ENCODE measurements around the gene SLC6A13.

SLC6A13 gene

DNA sequence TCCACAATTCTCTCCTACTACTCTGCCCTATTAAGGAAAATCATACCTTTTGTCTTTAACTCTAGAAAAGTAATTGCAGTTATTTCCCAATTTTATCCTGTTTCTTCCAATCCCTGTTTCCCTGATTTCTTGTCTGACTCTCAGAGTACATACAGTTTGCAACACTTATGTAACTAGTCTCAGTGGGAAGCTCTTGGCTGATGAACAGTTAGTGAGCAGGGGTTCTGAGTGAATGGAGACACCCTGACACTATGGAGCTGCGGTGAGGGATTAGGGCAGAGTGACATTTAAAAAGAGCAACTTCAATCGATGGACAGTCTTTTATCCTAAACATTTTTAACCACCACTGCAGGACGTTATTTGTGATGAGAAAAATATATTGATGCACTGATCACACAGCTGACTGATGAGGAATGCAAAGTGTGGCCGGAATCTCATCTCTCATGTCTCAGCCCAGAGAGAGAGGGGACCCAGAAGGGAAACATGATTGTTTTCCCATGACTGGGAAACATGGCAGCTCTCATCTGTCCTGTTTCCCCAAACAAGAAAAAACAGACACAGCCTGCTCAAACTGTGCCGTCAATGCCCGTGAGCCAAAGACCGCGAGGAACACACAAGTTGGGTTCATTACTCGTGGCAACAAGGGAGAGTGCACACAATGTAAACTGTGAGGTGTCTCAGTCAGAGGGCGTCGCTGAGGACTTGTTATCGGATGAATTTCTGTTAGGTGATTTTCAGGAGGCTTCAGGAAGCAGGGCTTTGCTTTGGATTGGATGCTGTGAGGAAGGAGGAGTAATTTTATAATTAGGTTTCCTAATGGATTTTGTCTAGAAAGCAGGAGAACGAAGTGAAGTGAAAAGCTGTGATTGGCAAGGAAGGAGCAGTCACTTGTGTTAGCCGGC, 5.2 kb upstream of the SLC6A13 start:
- Histone ChIP-seq H3K9me3 (ENCODE audit: low read length) (no peaks in the 10 kb centered on the region), H3K9ac (ENCODE audit: low read length) (no peak overlapping the region), H4K20me1 (ENCODE audit: insufficient read depth, low read length) (no peaks in the 10 kb centered on the region), H3K9me2 (ENCODE audit: low read depth, low read length) (no peaks in the 10 kb centered on the region), H3K79me2 (ENCODE audit: insufficient read depth, low read length) (no peaks in the 10 kb centered on the region), H3K4me2 (ENCODE audit: low read length) (no peak overlapping the region), H3K36me3 (ENCODE audit: insufficient read depth, low read length) (no peaks in the 10 kb centered on the region), H3F3A (ENCODE audit: insufficient read depth, low read length) (no peaks in the 10 kb centered on the region), H3K27ac (ENCODE audit: low read depth, low read length, poor library complexity, severe bottlenecking) (no peak overlapping the region), H3K27me3 (ENCODE audit: insufficient read depth, low read length) (peaks cover 14% of the 10 kb centered on the region), H3K4me3 (ENCODE audit: low read depth, low read length, poor library complexity, severe bottlenecking) (no peak overlapping the region), H3K4me1 (ENCODE audit: insufficient read depth, low read length, severe bottlenecking) (no peaks in the 10 kb centered on the region), H2AFZ (ENCODE audit: low read length) (no peak overlapping the region)
- TF ChIP-seq, protein P1, sequence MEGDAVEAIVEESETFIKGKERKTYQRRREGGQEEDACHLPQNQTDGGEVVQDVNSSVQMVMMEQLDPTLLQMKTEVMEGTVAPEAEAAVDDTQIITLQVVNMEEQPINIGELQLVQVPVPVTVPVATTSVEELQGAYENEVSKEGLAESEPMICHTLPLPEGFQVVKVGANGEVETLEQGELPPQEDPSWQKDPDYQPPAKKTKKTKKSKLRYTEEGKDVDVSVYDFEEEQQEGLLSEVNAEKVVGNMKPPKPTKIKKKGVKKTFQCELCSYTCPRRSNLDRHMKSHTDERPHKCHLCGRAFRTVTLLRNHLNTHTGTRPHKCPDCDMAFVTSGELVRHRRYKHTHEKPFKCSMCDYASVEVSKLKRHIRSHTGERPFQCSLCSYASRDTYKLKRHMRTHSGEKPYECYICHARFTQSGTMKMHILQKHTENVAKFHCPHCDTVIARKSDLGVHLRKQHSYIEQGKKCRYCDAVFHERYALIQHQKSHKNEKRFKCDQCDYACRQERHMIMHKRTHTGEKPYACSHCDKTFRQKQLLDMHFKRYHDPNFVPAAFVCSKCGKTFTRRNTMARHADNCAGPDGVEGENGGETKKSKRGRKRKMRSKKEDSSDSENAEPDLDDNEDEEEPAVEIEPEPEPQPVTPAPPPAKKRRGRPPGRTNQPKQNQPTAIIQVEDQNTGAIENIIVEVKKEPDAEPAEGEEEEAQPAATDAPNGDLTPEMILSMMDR (IDR thresholded peaks at IDR 0.05; ENCODE audit: low read length), result no peak
- no peak for TF ChIP-seq EZH2 (IDR thresholded peaks at IDR 0.05; ENCODE audit: borderline replicate concordance, low read length)

GRCh38 chr12:265096-265495, 2.5 kb upstream of the SLC6A13 start:
- Histone ChIP-seq H3K9me3 (ENCODE audit: low read length) (no peaks in the 10 kb centered on the region), H3F3A (ENCODE audit: insufficient read depth, low read length) (no peaks in the 10 kb centered on the region), H3K9me2 (ENCODE audit: low read depth, low read length) (no peaks in the 10 kb centered on the region), H3K4me2 (ENCODE audit: low read length) (no peak overlapping the region), H3K27ac (ENCODE audit: low read depth, low read length, poor library complexity, severe bottlenecking) (no peak overlapping the region), H3K4me1 (ENCODE audit: insufficient read depth, low read length, severe bottlenecking) (no peaks in the 10 kb centered on the region), H3K79me2 (ENCODE audit: insufficient read depth, low read length) (no peaks in the 10 kb centered on the region), H3K9ac (ENCODE audit: low read length) (no peak overlapping the region), H3K27me3 (ENCODE audit: insufficient read depth, low read length) (peaks cover 14% of the 10 kb centered on the region), H4K20me1 (ENCODE audit: insufficient read depth, low read length) (no peaks in the 10 kb centered on the region), H2AFZ (ENCODE audit: low read length) (no peak overlapping the region), H3K4me3 (ENCODE audit: low read depth, low read length, poor library complexity, severe bottlenecking) (no peak overlapping the region), H3K36me3 (ENCODE audit: insufficient read depth, low read length) (no peaks in the 10 kb centered on the region)
- TF ChIP-seq, protein P1 (IDR thresholded peaks at IDR 0.05; ENCODE audit: low read length), result no peak
- TF ChIP-seq EZH2 (IDR thresholded peaks at IDR 0.05; ENCODE audit: borderline replicate concordance, low read length), result no peak

DNA sequence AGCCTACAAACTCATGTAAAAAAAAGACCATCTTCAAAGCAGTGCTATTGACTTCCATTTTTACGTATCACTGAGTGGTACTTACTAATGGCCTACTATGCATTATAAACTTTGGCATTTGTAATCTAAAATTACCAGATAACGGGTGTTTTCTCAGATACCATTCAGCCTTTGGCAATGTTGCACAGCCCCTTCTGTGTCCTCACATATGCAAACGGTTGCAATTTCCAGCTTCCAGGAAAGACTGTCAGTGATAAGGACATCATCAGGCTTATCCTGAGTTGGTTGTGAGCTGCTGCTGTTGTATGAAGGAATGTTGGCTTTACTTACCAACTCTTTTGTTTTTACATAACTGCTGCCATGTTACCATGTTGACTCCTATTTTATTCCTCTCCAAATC, 1.6 kb upstream of the SLC6A13 start:
- Histone ChIP-seq H3K4me3 (ENCODE audit: low read depth, low read length, poor library complexity, severe bottlenecking) (no peak overlapping the region), H3K9ac (ENCODE audit: low read length) (no peak overlapping the region), H3K4me1 (ENCODE audit: insufficient read depth, low read length, severe bottlenecking) (no peaks in the 10 kb centered on the region), H3K9me2 (ENCODE audit: low read depth, low read length) (no peaks in the 10 kb centered on the region), H3K79me2 (ENCODE audit: insufficient read depth, low read length) (no peaks in the 10 kb centered on the region), H3K27me3 (ENCODE audit: insufficient read depth, low read length) (peaks cover 14% of the 10 kb centered on the region), H2AFZ (ENCODE audit: low read length) (no peak overlapping the region), H3K27ac (ENCODE audit: low read depth, low read length, poor library complexity, severe bottlenecking) (no peak overlapping the region), H3K4me2 (ENCODE audit: low read length) (no peak overlapping the region), H3F3A (ENCODE audit: insufficient read depth, low read length) (no peaks in the 10 kb centered on the region), H4K20me1 (ENCODE audit: insufficient read depth, low read length) (no peaks in the 10 kb centered on the region), H3K36me3 (ENCODE audit: insufficient read depth, low read length) (no peaks in the 10 kb centered on the region), H3K9me3 (ENCODE audit: low read length) (no peaks in the 10 kb centered on the region)
- TF ChIP-seq, protein P1 (IDR thresholded peaks at IDR 0.05; ENCODE audit: low read length), result no peak
- TF ChIP-seq EZH2 (IDR thresholded peaks at IDR 0.05; ENCODE audit: borderline replicate concordance, low read length), result no peak
